BE2C (cell line): ENCODE results near the gene LAP3. TPM values are rescaled to one million over a fixed set of nuclear protein-coding genes. Genes with fewer than 3 reads are reported as not detected.

Source experiments
- DNase-seq: peaks from one replicate; pipeline ENCODE4 v3.0.0-alpha.2; 2020
- H3K27me3 ChIP-seq: fragments of 250-450 bp; sonication (Bioruptor Pico); 2 replicates; pipeline ENCODE4 v1.5.1; 2020; ENCODE audit warnings: mild to moderate bottlenecking
- H3K36me3 ChIP-seq: fragments of 250-450 bp; sonication (Bioruptor Pico); 2 replicates; pipeline ENCODE4 v1.5.1; 2020; ENCODE audit warnings: mild to moderate bottlenecking
- H3K4me1 ChIP-seq: fragments of 250-450 bp; sonication (Bioruptor Pico); 2 replicates; pipeline ENCODE4 v1.5.1; 2020
- H3K4me3 ChIP-seq: 2 replicates; pipeline ENCODE4 v1.5.1; 2011; ENCODE audit warnings: low read depth, low read length
- H3K9me3 ChIP-seq: fragments of 250-450 bp; sonication (Bioruptor Pico); 2 replicates; pipeline ENCODE4 v1.5.1; 2020
- CTCF ChIP-seq: IDR thresholded peaks from 2 replicates; pipeline ENCODE4 v1.5.1; 2012; ENCODE audit warnings: mild to moderate bottlenecking, low read depth, low read length
- polyA plus RNA-seq: library from polyadenylated mRNA; unstranded; fragments of >200 nt; gene quantifications from one replicate; pipeline ENCODE4 v1.2.1, GENCODE V29; 2012; ENCODE audit warnings: low read depth, missing spikeins; ENCODE audit not compliant: insufficient read length, insufficient read depth

Gene LAP3
- 70.6 TPM for polyA plus RNA-seq

- TF ChIP-seq CTCF, result no peak
- Histone ChIP-seq H3K36me3 (peaks cover 8% of the 10 kb centered on the region), H3K9me3 (no peaks in the 10 kb centered on the region), H3K4me1 (no peaks in the 10 kb centered on the region), H3K4me3 (peak within 1 kb of the TSS; percentile 73), H3K27me3 (no peaks in the 10 kb centered on the region)
- peak; percentile 97 for DNase-seq
Observed at GRCh38 chr4:17576932-17577664, at the start of gene LAP3. TSS of gene LAP3 (plus strand) at chr4:17577198. CDS start at chr4:17577466, 268 bp downstream.

- TF ChIP-seq CTCF, result no peak
- no peak for DNase-seq
- no peaks in the 10 kb centered on the region for H3K9me3 ChIP-seq
- no peak overlapping the region for H3K4me3 ChIP-seq
- no peaks in the 10 kb centered on the region for H3K36me3 ChIP-seq
- H3K4me1 ChIP-seq, result peaks cover 3% of the 10 kb centered on the region; the same call in 1 of the 2 replicates
- H3K27me3 ChIP-seq, result no peaks in the 10 kb centered on the region
Observed at GRCh38 chr4:17528551-17529165, 48.3 kb upstream of the LAP3 start.

- no peak overlapping the region for H3K4me3 ChIP-seq
- no peak for TF ChIP-seq CTCF
- no peak for DNase-seq
- peaks cover 3% of the 10 kb centered on the region; the same call in 1 of the 2 replicates for H3K4me1 ChIP-seq
- no peaks in the 10 kb centered on the region for H3K27me3 ChIP-seq
- H3K9me3 ChIP-seq, result no peaks in the 10 kb centered on the region
- H3K36me3 ChIP-seq, result no peaks in the 10 kb centered on the region
Observed at GRCh38 chr4:17531538-17532285, 45.3 kb upstream of the LAP3 start.

- Histone ChIP-seq H3K27me3 (no peaks in the 10 kb centered on the region), H3K9me3 (no peaks in the 10 kb centered on the region), H3K4me1 (no peaks in the 10 kb centered on the region), H3K4me3 (no peak overlapping the region), H3K36me3 (no peaks in the 10 kb centered on the region)
- TF ChIP-seq CTCF, result no peak
- no peak for DNase-seq
Observed at GRCh38 chr4:17534705-17535104, 42.3 kb upstream of the LAP3 start.

- no peaks in the 10 kb centered on the region for H3K36me3 ChIP-seq
- no peaks in the 10 kb centered on the region for H3K9me3 ChIP-seq
- TF ChIP-seq CTCF, result no peak
- H3K4me3 ChIP-seq, result no peak overlapping the region
- H3K4me1 ChIP-seq, result no peaks in the 10 kb centered on the region
- no peak for DNase-seq
- no peaks in the 10 kb centered on the region for H3K27me3 ChIP-seq
Observed at GRCh38 chr4:17535242-17535641, 41.8 kb upstream of the LAP3 start.
